Measurements from ENCODE around the gene RANGRF.
A peak's percentile ranks its signal among the peaks of the same experiment; 100 is the strongest.

Gene RANGRF

GRCh38 chr17:8314797-8315763, 26.6 kb downstream of the RANGRF start:
- no peak for DNase-seq

GRCh38 chr17:8315764-8316217, 27.3 kb downstream of the RANGRF start:
- no peak for DNase-seq

GRCh38 chr17:8318010-8318935, 29.8 kb downstream of the RANGRF start:
- no peak for DNase-seq

GRCh38 chr17:8320262-8320661, 31.8 kb downstream of the RANGRF start:
- DNase-seq: no peak

GRCh38 chr17:8320990-8321389, 32.5 kb downstream of the RANGRF start:
- DNase-seq: no peak

- DNase-seq: no peak
These were observed 33.6 kb downstream of the RANGRF start for GRCh38 chr17:8322061-8322460.

- no peak for DNase-seq
These were observed 35.7 kb downstream of the RANGRF start for GRCh38 chr17:8324132-8324531.

GRCh38 chr17:8324923-8325322, 36.5 kb downstream of the RANGRF start:
- DNase-seq: no peak

GRCh38 chr17:8326511-8327302, 38.2 kb downstream of the RANGRF start:
- peak; percentile 24 for DNase-seq

GRCh38 chr17:8327303-8327649, 38.8 kb downstream of the RANGRF start:
- no peak for DNase-seq

GRCh38 chr17:8332128-8332527, 43.7 kb downstream of the RANGRF start:
- DNase-seq: no peak

GRCh38 chr17:8332688-8333087, 44.2 kb downstream of the RANGRF start:
- no peak for DNase-seq

- no peak for DNase-seq
These were observed 44.8 kb downstream of the RANGRF start for GRCh38 chr17:8333281-8333680.

GRCh38 chr17:8337802-8338752, 49.6 kb downstream of the RANGRF start:
- DNase-seq: no peak

- DNase-seq: peak; percentile 36
These were observed 50.3 kb downstream of the RANGRF start for GRCh38 chr17:8338753-8339140.

- no peak for DNase-seq
These were observed 51.1 kb downstream of the RANGRF start, which contains the start of gene ODF4 for GRCh38 chr17:8339540-8339939. Gene ODF4, plus strand, starts transcription at chr17:8339840. Its CDS starts 212 bp downstream, at chr17:8340052.

All from fibroblast of upper back skin (primary cell).